Endothelial cell of umbilical vein (primary cell): ENCODE data around the gene VWA8.

ENCODE experiments used
- EZH2 ChIP-seq: IDR thresholded peaks from 2 replicates; pipeline ENCODE4 v1.6.1; 2012; ENCODE audit warnings: borderline replicate concordance, low read depth, mild to moderate bottlenecking, moderate library complexity, low read length, inconsistent platforms; ENCODE audit not compliant: severe bottlenecking
- POLR2A ChIP-seq: IDR thresholded peaks from 2 replicates; pipeline ENCODE4 v1.6.1; 2012; ENCODE audit warnings: low read depth, mild to moderate bottlenecking, control low read depth, low read length
- POLR2AphosphoS5 ChIP-seq: IDR thresholded peaks from 2 replicates; pipeline ENCODE4 v1.6.1; 2012; ENCODE audit warnings: low read depth, mild to moderate bottlenecking, control low read depth, low read length, moderate library complexity; ENCODE audit not compliant: insufficient read depth
- TF ChIP-seq, protein P1 (sequence below), 2 donors: IDR thresholded peaks; 1 replicate in 1 of 2; 2 replicates in 1 of 2; pipeline ENCODE4 v1.5.1; 2011; ENCODE audit warnings: low read length in 2 of 2, mild to moderate bottlenecking in 2 of 2, moderate library complexity in 2 of 2, control low read depth in 1 of 2, inconsistent platforms in 1 of 2, low read depth in 1 of 2; ENCODE audit not compliant: insufficient read depth in 1 of 2; ENCODE audit errors: extremely low read depth in 1 of 2
- TF ChIP-seq, protein P2 (sequence below): IDR thresholded peaks from 2 replicates; pipeline ENCODE4 v1.6.1; 2011; ENCODE audit not compliant: insufficient read depth, insufficient read length

DNA sequence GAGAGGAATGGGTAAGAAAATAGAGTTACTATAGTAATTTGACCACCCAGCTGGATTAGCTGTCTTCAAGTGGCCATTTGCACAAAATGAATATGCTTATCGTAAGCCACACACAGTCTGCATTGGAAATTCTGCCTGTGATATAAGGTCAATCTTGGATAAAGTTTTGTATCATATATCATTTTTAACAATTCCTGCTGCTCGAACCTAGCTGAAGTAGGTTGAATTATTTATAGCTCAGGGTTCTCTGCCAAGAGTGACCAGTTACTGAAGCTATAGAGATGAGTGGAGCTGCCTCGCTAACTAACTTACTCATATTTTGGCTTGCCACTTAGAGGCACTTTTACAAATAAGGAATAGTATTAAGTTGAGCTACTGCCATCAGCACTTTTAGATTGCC is 282.7 kb downstream of the VWA8 start:
- no peak for TF ChIP-seq POLR2A
- TF ChIP-seq, protein P1, sequence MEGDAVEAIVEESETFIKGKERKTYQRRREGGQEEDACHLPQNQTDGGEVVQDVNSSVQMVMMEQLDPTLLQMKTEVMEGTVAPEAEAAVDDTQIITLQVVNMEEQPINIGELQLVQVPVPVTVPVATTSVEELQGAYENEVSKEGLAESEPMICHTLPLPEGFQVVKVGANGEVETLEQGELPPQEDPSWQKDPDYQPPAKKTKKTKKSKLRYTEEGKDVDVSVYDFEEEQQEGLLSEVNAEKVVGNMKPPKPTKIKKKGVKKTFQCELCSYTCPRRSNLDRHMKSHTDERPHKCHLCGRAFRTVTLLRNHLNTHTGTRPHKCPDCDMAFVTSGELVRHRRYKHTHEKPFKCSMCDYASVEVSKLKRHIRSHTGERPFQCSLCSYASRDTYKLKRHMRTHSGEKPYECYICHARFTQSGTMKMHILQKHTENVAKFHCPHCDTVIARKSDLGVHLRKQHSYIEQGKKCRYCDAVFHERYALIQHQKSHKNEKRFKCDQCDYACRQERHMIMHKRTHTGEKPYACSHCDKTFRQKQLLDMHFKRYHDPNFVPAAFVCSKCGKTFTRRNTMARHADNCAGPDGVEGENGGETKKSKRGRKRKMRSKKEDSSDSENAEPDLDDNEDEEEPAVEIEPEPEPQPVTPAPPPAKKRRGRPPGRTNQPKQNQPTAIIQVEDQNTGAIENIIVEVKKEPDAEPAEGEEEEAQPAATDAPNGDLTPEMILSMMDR (IDR thresholded peaks at IDR 0.05; ENCODE audit: extremely low read depth in 1 of 2, insufficient read depth in 1 of 2, low read depth in 1 of 2, low read length in 2 of 2) = no peak
- TF ChIP-seq EZH2 = no peak
- TF ChIP-seq, protein P2, sequence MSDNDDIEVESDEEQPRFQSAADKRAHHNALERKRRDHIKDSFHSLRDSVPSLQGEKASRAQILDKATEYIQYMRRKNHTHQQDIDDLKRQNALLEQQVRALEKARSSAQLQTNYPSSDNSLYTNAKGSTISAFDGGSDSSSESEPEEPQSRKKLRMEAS = no peak
- TF ChIP-seq POLR2AphosphoS5 = no peak
